GM21528 (cell line): ENCODE data around the gene MARVELD1.
"Not testable (repeated sequence)": the region's sequence is repeated elsewhere in the genome, so short reads cannot be mapped to it uniquely, and the experiment has no call there.

Experiments used
- ATAC-seq: cut with Tn5 transposase; IDR thresholded peaks from one replicate; pipeline ENCODE4 v1.9.1; 2021; ENCODE audit warnings: mild to moderate bottlenecking, moderate library complexity; ENCODE audit not compliant: unreplicated experiment, low FRiP score

MARVELD1 gene

DNA sequence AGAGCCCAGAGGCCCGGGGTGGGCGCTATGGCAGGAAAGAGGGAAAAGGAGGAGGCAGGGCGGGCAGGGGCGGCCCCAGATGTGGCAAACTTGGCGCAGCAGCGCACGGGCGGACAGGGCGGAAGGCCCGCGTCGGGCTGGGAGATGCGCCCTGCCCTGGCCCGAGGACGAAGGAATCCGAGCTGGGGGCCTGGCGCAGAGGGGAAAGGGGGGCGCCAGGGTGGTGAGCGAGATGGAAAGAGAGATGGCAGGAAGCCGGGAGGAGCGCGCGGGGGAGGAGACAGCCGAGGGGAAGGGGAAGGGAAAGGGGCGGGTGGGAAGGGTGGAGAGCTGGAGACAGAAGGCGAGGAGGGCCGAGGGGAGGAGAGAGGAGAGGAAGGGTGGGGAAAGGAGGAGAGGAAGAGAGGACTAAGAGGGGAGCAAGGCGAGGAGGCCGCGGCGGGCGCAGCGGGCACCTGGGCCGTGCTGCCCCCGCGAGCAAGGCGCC is at the start of gene MARVELD1:
TSS of gene MARVELD1 (plus strand) at position 392 of the 487 bp plus-strand sequence. CDS start 147 bp downstream, outside the sequence.
- no peak for ATAC-seq

DNA sequence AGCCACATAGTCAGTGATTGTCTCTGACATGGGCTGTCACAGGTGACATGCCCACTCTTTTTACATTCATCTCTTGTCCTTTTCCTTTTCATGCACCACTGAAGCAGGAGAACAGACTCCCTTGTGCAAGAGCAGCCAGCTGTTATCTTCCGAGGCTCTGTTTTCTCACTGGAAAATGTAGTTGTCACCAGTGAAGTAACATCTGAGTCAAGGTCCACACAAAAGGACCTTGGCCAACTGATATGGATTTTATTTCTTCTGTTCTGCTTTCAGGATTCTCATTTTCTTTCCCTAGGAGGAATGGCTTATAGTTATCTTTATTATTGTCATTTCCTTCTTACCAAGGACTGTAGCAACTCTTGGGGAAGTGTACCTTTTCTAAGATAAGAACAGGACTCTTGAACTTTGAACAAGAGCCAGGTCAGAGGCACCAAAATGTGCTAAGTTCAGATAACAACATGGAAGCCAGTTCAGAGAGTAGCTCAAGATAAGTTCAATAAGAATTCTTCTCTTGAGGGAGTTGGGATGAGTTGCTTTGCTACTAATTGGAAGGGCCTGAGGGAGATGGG is 49.2 kb upstream of the MARVELD1 start:
- no peak for ATAC-seq

DNA sequence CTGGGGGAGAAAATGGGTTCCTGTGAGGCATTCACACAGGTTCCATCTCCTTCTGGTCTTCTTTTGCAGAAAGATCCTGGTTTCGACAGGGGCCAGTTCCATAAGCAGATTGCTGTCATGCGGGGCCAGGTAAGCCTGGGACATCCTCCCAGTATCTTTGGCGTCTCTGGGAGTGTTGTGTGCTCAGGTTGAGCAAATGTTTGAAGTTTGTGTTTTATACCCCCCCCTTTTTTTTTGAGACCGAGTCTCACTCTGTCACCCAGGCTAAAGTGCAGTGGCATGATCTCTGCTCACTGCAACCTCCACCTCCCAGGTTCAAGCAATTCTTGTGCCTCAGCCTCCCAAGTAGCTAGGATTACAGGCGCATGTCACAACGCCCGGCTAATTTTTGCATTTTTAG is 46.5 kb upstream of the MARVELD1 start:
- ATAC-seq, result no peak

DNA sequence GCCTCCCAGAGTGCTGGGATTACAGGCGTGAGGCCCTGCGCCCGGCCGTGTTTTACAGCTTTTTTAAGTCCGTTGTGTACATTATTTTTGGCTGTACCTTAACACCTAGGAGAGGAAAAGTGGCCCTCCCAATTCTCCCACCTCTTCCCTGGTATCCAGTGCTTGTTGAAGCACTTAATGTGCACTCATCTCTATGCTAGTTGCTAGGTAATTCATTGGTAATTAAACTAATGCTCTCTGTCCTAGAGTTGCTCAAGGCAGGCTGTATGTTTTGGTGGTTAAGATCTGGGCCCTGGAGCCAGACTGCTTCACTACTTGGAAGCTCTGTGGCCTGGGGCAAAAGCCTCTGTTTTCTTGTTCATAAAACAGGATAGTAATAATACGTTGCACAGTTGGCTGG is 46.1 kb upstream of the MARVELD1 start:
- no peak for ATAC-seq

DNA sequence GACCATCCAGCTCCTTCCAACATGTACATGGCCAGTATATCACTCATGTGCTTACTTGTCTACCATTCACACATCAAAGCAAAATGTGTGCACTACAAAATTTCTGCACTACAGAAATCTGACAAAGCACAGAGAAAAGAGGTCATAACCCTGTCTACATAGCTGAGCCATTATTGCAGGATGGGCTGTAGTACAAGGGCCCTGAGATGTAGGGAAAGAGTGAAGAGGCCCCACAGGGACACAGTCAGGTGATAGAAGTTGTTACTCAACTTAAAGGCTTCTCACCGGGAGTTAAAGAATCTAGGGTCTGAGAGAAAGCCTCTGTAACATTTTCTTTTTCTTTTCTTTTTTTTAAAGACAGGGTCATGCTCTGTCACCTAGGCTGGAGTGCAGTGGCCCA is 44.0 kb upstream of the MARVELD1 start:
- no peak for ATAC-seq

DNA sequence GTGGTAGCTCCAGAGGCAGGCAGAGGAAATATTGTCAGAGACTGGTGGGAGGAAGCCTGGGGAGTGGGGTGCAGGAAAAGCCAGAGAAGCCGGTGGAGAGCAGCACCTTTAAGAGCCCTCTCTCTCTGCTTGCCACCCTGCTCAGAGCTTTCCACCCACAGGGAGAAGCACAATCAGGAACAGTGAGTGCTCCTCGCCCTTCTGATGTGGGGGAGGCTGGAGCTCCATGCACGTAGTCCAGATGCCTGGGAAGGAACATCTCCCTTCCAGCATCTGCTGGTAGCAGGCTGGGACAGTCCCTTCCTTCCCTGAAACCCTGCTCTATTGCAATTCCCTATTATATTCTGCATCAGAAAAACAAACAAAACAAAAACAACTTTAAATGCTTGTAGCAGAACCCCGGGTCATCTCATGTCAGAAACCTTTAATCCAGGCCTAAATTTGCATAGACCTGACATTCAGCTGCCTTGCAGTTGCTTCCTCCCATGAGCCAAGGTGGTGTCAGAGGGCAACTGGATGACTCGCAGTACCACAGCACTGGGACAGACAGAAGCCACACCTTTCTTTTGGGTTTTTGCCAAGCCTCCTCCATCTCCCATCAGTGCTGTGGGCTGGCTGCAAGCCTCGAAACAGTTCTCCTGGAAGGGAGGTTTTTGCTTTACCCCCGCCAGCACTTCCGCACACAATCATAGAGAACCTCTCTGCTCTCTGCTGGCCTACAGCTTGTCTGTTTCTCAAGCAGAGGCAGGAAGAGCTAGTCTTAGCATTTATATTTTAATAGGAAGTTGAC is 39.6 kb upstream of the MARVELD1 start:
- no peak for ATAC-seq

DNA sequence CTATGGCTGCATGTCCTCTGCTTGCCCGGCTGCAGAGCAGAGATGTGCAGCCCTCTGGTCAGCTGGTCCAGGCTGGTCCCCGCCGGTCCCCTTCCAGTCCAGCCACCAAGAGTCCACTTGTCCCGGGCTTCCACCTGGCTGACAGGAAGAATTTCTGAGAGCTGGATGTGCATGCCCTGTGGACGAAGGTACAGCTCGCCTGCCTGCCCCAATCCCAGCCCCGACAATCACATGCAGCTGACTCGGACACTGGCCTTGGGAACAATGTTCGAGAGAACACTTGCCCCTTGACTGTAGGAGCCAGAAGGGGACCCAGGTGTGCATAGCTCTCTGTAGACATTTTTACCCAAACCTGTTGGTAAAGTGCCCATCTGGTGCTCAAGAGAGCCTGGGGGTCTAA is 38.3 kb upstream of the MARVELD1 start:
- no peak for ATAC-seq

DNA sequence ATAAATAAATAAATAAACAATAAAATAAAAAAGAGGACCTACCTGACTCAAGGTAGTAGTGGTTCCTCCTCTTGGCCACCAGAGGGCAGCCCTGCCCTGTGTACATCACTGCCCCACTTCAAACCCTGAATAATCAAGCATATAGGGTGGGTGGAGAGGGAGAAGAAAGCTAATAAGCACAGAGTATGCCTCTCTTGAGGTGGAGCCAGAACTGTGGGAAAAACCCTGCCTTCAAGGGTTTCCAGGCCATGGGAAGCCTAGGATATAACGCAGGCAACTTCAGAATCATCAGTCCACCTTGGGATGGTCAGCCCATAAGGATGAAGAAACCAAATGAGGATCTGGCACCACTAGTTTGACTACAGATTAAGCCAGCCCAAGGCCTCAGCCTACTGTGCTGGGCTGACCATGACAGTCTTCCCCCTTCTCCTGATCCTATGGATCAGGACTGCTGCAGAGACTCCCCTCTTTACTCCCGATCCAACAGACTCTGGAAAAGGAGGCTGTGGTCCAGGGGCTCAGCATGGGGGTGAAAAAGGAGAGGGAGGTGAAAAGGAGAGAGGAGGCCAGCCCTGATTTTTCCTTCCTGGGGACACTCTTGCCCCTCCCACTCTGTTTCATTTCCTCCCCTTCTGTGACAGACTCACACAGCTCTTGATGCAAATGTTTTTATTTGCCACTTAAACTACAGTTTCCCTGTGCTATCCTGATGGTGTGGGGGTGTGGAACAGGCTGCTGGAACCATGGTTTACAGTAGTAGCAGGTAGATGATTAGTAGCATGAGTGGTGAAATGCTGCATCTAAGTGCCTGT is 36.6 kb upstream of the MARVELD1 start:
- peak; percentile 62 for ATAC-seq

DNA sequence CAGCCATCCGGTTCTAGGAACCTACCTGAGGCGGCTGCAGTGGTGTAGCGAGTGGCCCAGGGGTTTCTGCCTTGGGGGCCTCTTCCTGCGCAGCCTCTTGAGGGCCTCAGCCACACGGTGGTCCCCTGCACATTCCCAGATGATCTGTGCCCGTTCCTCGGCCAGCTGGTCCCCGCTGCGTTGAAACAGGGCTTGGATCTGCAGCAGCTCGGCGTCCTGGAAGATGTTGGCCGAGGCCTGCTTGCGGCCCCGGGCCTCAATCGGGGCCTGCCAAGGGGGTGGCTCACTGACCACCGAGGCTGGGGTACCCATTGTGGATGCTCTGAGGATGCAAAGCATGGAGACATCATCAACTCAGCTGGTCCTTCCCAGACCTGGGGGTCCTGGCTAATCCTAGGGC is 33.9 kb upstream of the MARVELD1 start:
- ATAC-seq, result no peak

DNA sequence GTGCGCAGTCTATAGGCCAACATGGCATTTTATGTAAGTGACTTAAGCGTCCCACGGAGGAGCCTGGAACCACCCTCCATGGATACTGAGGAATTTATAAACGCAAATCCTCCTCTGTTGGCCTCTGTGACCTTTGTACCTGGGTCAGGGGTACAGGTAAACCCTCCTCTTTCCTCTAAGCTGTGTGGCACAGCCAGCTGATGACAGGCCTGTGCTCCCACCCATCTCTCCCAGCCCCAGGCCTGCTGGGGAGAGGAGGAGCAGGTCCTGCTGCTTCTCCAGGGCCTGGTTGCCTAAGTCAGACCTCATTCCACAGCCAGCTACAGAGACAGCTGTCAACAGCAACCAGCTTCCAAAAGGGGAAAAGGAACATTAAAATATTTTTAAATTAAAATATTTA is 31.5 kb upstream of the MARVELD1 start:
- no peak for ATAC-seq

DNA sequence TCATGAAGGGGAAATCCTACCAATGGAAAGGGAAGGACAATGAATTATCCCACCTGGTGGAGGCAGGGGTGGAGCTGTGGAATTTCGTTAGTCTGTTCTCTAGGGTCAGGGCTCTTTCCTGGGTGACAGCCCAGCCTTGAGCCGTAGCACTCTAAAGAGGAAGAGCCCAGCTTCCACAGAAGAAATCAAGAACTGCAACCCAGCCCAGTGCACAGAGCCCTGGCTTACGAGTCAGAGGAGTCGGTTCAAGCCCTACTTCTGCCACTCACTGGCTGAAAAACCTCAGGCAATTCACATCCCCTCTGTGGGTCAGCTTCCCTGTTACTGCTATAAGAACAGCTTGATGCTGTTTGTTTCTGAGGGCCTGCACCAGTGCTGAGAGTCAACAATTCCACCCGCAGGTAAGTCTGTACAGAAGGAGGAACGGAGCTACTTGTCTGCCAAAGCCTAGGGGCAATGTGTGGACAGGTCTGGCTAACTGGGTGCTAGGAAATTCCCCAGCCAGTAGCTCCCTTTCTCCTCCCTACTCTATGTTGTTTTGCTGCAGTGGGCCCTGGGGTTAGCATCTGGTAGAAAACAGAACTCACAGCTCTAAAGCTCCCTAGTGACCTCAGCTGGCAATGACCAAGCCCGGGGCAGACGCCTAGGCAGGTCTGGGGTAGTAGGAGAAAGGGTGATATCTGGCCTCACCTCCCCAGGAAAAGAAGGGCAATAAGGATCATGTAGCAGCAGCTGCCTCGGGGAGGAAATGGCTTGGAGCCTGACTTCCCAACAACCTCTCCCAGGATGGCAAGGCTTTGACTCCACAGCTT is 29.8 kb upstream of the MARVELD1 start:
- no peak for ATAC-seq

DNA sequence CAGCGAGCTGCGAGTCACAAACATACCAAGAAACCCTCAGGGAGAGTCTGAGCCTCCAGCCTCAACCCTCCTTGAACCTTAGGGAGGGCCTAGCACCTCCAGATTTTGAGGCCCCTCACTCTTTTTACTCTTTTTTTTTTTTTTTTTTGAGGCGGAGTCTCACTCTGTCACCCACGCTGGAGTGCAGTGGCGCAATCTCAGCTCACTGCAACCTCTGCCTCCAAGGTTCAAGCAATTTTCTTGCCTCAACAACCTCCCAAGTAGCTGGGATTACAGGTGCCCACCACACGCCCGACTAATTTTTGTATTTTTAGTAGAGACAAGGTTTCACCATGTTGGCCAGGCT is 29.2 kb upstream of the MARVELD1 start:
- not testable (repeated sequence) for ATAC-seq

DNA sequence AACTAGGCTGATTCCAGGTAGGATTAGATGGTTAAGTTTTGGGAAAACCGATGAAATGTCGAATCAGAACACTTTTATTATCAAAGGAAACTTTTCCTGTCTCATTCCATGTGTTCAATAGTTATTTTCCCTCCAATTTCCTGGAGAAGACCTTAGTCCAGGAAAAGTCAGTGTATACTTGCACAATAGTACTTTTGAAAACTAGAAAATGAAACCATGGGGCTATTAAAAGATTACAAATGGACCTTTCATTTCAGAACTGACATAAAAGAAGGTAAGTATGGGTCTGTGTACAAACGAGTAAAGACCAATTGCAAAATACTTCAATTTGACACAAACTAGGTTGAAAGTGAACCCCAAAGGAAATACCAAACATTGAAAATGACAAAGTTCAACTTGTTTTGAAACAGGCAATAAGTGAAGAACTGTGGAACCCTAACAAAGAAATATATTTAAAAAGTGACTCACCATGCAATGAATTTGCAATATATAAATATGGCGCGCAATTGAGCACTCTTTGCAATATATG is 28.6 kb upstream of the MARVELD1 start:
- no peak for ATAC-seq

DNA sequence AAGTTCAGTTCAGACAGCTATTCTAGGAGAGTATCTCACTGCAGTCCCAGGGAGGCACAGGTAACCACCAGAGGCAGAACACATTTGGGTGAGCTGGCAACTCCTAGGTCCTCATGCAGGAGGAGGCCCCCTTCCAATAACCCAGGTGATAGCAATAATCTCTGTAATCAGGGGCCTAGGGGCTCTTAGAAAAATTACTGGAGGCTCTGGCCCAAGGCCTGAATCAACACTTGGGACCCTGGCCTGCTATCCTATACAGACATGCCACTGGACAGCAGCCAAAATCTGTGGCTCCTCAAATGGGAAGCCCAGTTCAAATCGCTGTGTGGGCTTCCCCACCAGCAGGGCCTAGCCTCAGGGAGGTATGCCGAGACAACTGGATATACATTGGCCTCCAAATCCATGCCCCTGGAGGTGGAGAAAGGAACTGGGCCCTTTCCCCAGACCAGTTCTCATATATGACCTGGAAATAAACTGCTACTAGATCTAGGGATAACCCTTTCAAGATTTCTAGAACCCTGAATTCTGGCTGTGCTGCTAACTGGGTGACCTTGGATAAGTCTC is 28.1 kb upstream of the MARVELD1 start:
- no peak for ATAC-seq

DNA sequence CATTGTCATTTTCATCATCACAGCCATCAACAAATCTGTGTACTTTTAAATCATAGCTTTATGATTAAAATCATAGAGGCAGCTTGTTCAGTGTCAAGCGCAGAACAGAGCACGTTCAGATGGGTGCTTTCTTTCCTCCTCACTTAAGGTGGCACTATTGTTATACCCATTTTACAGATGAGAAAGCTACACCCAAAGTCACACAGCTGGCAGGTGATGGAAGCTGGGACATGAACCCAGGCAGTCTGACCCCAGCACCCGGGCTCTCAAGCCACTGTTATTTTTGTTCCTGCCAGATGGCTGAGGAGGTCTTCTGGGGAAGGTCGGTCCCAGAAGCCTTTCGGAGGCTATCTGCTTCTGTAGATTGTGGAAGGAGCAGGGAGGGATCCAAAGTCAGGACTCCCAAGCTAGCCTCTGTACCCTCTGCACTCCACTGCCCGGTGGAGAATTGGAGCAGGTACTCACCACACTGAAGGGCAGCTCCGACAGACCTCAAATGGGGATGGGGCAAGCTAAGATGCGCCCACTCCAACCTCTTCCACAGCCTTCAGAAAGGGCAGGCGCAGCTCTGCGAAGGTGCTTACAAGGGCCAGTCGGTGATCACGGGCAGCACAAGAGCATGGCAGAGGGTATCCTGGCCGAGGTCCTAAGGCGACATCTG is 27.1 kb upstream of the MARVELD1 start:
- ATAC-seq, result peak; percentile 15

DNA sequence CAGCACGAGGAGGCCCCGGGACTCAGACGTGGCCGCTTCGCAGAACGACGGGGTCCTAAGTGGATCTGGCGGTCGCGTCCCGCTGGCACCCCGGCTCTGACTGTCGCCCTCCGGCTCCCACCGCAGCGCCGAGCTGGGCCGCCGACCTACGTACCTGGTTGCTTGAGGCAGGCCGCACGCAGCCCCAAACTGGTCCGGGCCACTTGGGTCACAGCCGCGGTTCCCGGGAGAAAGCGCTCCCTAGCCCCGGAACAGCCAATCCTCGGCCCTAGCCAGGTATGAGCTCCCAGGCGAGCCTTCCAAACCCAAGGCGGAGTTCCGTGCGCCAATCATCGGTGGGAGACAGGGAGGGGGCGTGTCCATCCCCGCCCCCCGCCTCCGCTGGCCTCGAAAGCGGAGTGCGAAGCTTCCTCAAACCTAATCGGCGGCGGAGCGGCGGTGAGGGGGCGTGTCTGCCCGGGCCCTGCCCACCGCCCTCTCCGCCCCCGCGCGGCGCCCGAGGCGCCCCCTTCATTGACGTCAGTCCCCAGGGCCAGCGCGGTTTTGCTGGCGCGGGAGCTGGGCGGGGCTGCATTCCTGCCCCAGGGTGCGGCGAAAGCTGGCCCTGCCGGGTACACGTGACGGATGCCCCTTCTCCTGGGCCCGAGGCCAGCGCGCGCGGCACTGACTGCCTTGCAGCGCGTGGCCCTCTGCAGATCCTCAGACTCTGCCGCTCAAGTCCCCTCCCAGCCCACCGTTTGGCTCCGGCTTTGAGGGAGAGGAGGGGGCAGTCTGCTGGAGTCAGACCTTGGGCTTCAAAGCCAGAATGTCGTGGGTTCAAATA is 26.4 kb upstream of the MARVELD1 start, which contains the start of gene AVPI1:
TSS of gene AVPI1 (minus strand) at position 280 of the 823 bp plus-strand sequence. CDS start 7,336 bp downstream, outside the sequence.
- ATAC-seq, result peak; percentile 91

DNA sequence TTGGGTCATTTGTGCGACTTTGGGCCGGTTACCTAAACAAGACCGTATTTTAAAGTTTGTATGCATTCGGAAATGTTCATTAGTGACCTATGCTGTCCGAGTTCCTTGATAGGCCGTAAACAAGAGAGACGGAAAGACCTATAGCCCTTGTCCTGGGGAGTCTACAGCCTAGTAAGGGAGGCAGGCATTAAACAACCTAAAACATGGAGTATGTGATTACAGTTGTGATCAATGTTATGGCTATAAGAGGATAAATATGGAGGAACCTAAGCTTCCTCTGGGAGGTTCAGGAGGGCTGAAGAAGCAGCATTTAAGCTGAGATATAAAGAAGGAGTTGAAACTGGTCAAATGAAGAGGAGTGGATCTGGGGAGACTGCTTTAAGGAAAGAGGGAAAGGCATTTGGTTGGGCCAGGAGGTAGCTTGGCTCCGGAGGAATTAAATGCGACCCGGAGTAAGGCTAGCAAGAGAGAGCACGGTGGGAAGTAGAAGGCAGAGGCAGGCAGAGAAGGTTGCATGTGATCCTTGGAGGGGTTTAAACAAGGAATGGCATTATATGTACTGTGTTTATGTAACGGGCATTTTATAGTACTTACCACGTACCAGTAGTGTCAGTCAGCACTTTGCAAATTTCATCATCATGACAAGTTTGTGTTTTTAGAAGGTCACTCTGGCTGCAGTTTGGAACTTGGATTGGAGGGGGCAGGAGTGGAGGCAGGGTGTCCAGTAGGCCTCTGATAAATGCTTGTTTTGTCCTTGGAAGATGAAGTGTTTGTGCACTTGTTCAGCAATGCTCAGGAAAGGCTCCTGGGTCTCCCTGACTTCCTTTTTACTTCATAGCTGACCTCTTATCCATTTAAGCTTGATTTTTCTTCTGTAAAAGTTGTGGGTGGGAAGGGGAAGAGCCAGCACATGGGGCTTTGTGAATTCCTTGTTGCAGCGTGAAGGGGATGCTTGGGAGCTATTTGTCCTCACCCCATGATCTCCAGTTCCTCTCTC is 25.4 kb upstream of the MARVELD1 start:
- ATAC-seq, result no peak
